ENCODE results near the gene DTNBP1. TPM values are rescaled to one million over a fixed set of nuclear protein-coding genes. Genes with fewer than 3 reads are reported as not detected.

DTNBP1 gene
- total RNA-seq, 1 experiment from 2014 or later = 5.4 TPM

GRCh38 chr6:15511248-15512125 lies 151.3 kb downstream of the DTNBP1 start:
- in situ Hi-C loops (cut with HindIII; ENCODE audit: low sequenced_read_pairs) = no loop called here
- DNase-seq (ENCODE audit: low spot score) = peak; percentile 76

DNA sequence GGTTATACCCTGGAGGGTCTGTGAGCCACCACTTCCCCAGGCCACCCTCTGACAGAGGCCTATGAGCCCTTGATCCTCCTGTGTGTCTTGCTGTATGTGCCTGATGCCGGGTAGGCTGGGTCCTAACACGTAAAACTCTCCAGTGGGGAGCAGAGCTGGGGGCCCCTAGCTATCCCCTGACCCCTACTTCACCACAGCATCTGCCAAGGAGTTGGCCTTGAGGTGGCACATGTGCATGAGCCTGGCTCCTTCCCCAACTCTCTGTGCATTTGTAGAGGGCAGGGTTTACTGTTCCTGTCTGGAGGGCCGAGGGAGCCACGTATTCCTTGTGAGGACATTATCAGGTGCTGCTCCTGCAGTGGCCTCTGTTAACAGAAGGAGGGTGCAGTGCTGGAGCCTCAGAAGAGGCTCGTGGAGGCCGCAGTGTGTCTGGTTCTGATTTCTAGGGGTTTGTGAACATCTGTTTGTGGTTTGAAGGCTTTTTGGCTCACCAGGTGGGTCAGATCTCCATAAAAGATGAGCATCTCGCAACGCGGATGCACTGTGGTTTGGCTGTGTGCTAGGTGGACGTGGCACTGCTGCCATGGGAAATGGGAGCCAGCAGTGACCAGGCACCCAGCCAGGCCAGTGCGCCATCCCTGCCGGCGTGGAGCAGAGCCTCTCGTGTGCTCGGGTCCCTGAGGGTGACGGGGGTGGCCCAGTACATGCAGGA lies 152.1 kb downstream of the DTNBP1 start:
- in situ Hi-C loops (cut with HindIII; ENCODE audit: low sequenced_read_pairs) = no loop called here
- DNase-seq (ENCODE audit: low spot score) = peak; percentile 47

DNA sequence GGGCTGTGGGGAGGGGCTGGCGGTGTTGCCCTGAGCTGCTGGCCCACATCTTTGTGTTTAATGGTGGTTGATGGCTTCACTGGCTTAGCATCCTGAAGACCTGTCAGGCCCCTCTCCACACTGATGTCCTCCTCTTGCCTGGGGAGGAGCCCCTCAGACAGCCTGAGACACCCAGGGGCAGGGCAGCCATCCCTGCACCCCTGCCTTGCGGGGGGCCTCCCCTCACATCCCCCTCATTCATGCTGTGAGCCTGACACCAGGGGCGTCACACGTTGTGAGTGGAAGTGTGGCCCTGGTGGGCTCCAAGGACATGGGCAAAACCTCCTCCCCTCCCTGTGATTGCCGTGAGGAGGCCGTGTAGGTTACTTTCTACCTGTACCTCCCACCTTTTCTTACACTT lies 152.7 kb downstream of the DTNBP1 start:
- DNase-seq (ENCODE audit: low spot score) = no peak
- in situ Hi-C loops (cut with HindIII; ENCODE audit: low sequenced_read_pairs) = no loop called here

DNA sequence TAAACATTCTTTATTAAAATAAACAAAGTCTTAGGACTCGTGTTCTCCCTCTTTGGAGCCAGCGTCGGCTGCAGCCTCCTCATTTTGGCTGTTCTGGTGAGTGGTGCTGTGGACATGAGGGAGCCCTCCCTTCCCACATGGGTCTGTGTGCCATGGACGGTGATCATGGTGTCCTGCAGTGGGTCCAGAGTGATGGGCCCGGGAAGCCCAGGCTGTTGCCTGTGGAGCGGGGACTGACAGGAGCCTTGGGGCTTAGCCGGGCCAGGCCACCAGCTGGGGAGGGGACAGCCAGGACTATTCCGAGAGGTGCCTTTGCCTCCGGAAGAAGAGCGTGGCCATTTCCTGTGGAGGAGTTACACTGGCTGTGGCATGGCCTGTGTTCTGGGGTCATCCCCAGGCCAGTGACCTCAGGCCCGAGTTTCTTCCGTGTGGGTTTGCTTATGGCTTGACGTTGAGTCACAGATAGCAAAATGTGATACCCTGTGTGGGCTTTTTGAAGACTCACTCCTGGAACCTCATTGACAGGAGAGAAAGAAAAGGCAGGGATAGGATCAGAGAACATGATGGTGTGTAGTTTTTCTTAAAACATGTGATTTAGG lies 153.4 kb downstream of the DTNBP1 start:
- in situ Hi-C loops (cut with HindIII; ENCODE audit: low sequenced_read_pairs) = no loop called here
- no peak for DNase-seq (ENCODE audit: low spot score)

DNA sequence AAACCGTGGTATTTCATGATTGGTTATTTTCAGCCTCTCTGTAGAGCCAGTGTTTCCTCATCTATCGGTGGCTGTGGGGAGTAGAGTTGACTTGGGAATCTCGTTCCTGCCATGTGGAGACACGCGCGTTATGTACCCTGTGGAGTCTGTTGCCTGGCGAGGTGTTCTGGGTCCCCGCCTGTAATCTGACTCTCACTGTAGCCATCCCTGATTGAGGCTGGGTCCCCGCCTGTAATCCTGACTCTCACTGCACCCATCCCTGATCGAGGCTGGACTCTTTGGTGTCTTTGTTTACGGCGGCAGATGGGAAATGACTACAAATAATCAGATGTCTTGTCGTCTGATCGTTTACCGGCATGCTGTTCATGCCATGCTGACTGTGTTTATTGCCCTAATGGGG lies 153.9 kb downstream of the DTNBP1 start:
- no peak for DNase-seq (ENCODE audit: low spot score)
- in situ Hi-C loops (cut with HindIII; ENCODE audit: low sequenced_read_pairs) = no loop called here

DNA sequence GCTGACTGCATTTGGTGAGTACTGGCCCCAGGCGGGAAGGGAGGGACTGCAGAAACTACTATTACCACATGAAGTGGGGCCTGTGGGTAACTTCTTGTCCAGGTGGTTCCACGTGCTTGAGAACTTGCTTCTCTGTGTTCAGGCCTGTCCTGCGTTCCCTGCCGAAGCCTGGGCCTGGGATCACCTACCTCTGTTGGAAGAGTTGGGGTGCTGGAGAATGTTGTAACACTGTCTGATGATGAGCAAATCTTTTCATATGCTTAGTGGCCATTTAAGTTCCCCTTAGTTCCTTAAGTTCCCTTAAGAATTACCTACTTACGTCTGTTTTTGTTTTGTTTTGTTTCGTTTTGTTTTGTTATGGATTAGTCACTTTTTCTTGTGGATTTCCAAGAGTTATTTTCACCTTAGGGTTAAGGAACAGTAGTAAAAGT lies 154.4 kb downstream of the DTNBP1 start:
- in situ Hi-C loops (cut with HindIII; ENCODE audit: low sequenced_read_pairs) = no loop called here
- DNase-seq (ENCODE audit: low spot score) = no peak

DNA sequence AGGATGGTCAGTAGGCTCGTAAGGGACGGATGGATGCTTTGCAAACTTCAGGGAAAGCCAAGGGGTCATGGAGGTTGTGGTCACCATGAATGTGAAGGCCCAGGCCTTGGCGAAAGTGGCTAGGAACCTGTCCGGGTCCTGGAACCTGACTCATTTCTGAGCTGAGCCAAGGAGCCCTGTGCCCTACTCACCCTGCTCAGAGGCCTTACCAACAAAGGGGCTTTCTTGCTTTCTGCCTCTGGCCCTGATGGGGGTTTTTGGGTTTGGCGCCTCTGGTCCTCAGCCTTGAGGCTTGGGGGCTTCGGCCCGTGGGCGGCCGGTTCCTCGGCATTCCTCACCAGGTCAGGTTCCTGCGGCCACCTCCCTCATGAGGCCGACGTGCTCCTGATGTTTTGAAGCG lies 155.1 kb downstream of the DTNBP1 start:
- in situ Hi-C loops (cut with HindIII; ENCODE audit: low sequenced_read_pairs) = no loop called here
- no peak for DNase-seq (ENCODE audit: low spot score)

DNA sequence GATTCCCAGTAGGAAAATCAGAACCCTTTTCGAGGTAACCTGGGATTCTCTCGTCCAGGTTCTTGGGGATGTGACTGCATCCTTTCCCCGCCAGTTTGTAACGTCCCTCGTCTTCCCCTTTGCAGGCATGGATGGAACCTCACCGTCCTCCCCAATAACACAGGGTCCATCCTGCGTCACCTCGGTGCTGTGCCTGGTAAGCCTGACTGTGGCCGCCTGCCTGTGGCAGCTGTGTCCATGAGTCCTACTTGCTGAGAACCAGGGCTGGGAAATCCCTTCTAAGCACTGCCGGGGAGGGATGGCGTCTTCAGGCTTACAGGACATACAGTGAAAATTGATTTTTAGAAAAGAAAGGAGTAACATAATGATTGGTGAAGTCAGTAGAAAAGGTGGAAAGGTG lies 155.6 kb downstream of the DTNBP1 start:
- in situ Hi-C loops (cut with HindIII; ENCODE audit: low sequenced_read_pairs) = no loop called here

GRCh38 chr6:15506066-15506465 lies 156.8 kb downstream of the DTNBP1 start:
- DNase-seq (ENCODE audit: low spot score) = no peak
- in situ Hi-C loops (cut with HindIII; ENCODE audit: low sequenced_read_pairs) = no loop called here

More for the DNA sequence above, 155.6 kb downstream of the DTNBP1 start:
- DNase-seq (ENCODE audit: low spot score) = no peak

- in situ Hi-C loops (cut with HindIII; ENCODE audit: low sequenced_read_pairs) = no loop called here
Measured at GRCh38 chr6:15505463-15505918, 157.3 kb downstream of the DTNBP1 start.

DNA sequence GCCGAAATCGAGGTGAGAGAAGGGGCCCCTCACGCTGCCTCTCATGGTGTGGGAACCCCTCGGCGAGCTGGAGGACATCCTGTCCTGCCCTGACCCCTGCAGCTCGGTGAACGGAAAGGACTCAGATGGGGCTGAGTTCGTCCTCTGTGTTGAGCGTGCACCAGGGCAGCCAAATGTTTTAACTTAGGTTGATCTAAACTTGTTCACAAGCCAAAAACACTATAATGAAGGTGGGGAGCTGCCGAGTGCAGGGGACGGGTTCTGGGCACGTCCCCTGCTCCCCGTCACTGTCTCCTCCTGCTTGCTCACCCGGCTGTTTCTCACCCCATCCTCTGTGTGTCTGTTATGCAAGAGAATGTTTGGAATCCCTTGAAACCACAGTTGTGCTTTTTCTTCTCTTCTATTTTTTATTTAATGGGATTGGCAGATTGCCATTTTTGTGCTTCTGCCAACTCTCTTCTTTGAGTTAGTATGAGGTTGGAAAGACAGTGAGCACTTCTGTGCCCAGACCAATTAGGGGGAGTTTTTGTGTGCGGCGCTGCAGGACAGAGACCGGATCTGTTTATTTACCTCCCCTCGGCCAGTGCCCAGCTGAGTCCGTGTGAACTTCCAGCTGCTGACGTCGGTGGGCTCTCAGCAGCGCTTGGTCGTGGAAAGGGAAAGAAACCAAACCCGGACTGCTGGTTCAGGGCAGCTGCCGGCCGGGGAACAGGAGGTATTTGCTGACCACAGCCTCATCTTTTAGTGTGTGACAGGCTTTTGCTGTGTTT lies 158.1 kb downstream of the DTNBP1 start:
- in situ Hi-C loops (cut with HindIII; ENCODE audit: low sequenced_read_pairs) = no loop called here
- DNase-seq (ENCODE audit: low spot score) = peak; percentile 74

More at GRCh38 chr6:15505463-15505918, 157.3 kb downstream of the DTNBP1 start:
- DNase-seq (ENCODE audit: low spot score) = no peak

- peak; percentile 65 for DNase-seq (ENCODE audit: low spot score)
- in situ Hi-C loops (cut with HindIII; ENCODE audit: low sequenced_read_pairs) = no loop called here
Measured at GRCh38 chr6:15504040-15504495, 158.8 kb downstream of the DTNBP1 start.

- in situ Hi-C loops (cut with HindIII; ENCODE audit: low sequenced_read_pairs) = no loop called here
Measured at GRCh38 chr6:15503346-15503680, 159.5 kb downstream of the DTNBP1 start.

DNA sequence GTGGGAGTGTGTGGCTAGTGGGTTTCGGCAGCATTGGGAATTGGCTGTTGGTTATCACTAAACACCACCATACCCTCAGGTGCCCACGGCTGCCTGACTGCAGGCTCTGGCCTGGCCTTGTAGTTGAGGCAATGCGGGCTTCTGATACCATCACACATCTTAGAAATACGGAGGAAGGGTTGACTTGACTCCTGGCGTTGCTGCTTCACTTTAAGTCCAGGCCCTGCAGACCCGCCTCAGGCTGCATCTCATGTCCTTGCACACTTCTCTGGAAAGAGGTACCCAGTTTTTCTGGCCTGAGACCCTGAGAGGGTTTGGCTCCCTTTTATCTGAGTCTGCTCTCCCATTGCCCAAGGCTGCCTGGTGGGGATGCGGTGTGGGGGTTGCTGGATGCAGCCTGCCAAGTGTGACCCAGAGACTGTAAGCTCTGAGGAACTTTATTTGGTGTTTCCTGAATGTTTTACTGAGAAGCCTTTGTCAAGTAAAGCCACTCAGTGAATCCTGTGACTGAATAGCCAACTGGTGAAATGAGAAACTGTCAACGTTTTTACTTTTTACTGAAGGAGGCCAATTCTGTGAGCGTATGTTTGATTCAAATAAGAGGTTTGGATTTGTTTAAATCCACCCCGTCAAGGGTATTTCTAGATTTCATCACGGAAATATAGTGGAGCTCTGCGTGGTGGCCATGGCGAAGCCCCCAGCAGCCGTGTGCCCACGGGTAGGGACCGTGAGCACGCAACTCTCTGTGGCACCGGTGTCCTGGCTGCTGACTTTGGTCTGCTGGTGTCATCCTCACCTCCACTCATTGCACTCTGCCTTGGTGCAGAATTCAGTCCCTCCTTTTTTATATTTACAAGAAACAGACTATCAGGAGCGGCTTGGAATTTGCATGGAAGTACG lies 160.1 kb downstream of the DTNBP1 start:
- in situ Hi-C loops (cut with HindIII; ENCODE audit: low sequenced_read_pairs) = no loop called here
- DNase-seq (ENCODE audit: low spot score) = no peak

More at GRCh38 chr6:15503346-15503680, 159.5 kb downstream of the DTNBP1 start:
- no peak for DNase-seq (ENCODE audit: low spot score)

DNA sequence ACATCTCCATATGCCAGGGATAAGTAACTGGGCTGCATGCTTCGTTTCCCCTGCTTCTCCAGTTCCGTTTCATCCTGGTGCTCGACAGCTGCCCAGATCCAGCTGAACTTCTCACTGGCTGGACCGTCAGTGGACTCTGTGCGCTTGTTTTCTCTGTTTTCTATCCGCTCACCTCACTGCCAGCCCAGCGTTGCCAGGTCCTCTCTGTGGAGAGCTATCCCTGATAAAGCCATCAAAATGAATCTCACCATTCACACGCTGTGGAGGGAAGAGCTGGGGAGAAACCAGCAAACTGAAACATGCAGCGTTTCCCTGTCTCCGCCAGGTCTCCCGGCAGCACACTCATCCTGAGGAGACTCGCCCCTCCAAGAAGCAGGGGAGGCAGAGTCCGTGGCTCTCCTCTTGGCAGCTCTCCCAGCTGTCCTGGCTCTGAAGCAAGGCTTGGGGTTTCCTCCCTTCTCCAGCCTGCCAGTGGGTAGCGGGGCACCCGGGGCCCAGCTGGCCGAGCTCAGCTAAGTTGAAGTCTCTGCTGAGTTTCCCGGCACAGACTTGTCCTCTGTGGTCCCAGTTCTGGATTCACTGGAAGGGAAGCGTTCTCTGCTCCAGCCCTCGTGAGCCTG lies 160.9 kb downstream of the DTNBP1 start:
- peak; percentile 80 for DNase-seq (ENCODE audit: low spot score)
- in situ Hi-C loops (cut with HindIII; ENCODE audit: low sequenced_read_pairs) = no loop called here

GRCh38 chr6:15500901-15501825 lies 161.7 kb downstream of the DTNBP1 start:
- in situ Hi-C loops (cut with HindIII; ENCODE audit: low sequenced_read_pairs) = no loop called here
- DNase-seq (ENCODE audit: low spot score) = peak; percentile 80
